GM18511 (cell line): ENCODE measurements around the gene KIAA0825.
"Not testable (repeated sequence)": the region's sequence is repeated elsewhere in the genome, so short reads cannot be mapped to it uniquely, and the experiment has no call there.

Experiments used
- ATAC-seq: cut with Tn5 transposase; IDR thresholded peaks from one replicate; pipeline ENCODE4 v1.9.1; 2021; ENCODE audit warnings: mild to moderate bottlenecking, moderate library complexity; ENCODE audit not compliant: unreplicated experiment

Gene KIAA0825

DNA sequence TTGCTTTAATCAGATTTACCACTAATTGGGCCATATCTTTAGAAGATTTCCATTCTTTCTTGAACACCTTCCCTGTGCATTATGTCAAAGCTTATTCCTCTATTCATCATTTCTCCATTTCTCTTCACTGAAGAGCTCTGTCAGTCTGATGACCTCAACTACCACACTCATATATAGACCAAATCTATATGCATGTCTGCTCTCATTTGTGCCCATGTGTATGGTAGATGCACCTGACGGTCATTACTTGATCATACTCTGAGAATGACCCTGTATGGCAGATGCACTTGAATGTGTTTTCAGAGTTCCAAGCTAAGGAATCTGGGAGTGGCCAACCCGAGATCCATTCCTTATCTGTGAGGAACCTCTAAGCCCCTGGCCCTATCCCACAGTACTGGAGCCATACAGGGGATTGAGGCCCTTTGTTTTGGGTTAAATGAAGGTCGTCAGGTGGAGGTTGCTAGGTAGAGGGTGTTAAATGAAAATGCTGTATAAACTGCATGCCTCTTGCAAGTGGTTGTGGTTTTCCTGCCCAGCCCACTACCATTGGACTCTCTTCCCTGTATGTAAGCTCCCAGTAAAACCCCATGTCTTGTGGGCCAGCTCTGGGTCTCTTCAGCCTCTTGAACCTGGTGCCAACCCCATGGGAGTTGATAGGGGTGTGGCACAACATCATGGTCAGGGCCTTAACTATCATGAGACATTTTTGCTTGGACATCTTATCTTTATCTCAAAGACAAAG lies 229.5 kb downstream of the KIAA0825 start:
- no peak for ATAC-seq

DNA sequence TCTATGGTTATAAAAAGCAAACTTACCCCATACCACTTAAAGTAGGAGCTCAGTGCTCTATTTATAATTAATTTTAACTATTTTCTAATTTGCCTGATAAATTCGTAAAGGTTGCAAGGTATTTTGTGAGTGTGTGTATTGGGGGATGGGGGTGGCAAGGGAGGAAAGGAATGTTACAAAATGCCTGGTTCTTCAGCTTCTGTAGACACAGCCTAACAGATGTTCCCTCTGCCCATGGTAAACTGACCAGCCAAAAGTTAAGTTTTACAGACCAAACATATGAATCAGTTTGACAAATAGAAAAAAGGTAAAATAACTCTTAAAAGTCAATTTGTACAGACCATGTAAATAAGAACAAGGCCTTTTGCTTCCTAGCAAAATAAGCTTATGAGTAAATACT lies 232.6 kb downstream of the KIAA0825 start:
- ATAC-seq = no peak

DNA sequence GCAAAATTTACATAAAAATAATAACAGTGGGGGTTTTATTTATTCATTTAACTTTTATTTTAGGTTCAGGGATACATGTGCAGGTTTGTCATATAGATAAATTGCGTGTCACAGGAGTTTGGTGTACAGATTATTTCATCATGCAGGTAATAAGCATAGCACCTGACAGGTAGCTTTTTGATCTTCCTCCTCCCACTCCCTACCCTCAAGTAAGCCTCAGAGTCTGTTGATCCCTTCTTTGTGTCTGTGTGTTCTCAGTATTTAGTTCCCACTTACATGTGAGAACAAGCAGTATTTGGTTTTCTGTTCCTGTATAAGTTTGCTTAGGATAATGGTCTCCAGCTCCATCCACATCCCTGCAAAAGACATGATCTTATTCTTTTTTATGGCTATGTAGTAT lies 240.3 kb downstream of the KIAA0825 start:
- no peak for ATAC-seq

DNA sequence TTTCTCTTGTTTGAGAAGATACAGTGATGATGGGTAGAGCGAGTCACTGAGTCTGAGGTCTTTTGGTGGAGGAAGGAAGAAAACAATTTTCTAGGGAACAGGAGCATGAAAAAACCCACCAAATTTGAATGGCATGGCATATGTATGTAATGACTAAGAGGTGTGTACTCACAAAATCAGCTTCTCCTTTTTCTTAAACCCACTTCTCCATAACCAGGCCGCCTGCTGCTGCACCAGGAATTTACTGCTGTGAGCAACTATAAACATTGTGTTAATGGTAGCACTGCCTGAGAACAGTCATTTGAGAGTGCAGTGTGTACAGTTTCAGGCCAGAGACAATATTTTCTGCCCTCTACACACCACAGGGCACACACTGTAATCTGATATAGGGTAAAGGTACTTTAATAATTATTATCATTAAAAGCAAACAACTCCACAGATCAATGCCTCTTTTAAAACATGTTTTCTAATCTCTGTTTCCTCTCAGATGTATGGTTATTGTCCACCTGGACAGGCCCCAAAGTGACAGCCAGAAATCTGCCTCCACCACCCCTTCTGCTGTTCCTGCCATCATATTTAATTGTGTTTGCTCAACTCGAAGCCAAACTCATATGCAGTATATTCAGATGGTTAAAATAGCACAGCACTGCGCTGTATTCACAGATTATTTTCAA lies 241.6 kb downstream of the KIAA0825 start:
- ATAC-seq = no peak

DNA sequence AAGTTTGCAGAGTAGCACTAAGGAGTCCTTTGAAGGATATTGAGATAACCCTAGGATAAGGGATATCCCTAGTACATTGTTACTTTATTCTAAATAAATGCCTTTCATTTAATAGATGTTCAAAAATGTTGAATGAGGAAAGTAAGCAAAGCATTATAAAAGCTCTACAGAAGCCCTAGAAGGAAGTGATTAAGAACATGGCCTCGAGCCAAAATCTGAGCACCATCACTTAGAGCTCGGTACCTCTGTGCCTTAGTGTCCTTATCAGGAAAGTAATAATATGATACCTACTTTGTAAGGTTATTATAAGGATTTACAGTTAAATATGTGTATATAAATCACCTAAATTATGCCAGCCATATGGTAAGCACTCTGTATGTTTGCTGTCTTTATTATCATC lies 242.6 kb downstream of the KIAA0825 start:
- ATAC-seq = no peak

DNA sequence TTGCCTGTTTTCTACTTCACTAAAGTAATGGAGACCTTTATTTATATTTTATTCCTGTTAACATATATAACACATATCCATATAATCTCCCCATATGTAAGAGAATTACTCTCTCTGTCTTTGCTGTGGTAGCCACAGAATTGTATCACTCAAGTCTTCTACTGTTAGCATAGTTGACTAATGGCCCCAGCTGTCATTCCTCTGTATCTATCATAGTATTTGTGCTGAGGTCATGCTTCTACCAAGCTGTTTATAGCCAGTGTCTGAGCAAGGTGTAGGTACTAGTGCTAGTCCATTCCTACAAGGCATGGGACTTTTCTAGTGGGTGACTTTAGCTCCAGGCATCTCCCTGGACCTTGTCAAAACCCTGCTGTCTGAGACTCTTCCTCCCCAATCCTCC lies 244.1 kb downstream of the KIAA0825 start:
- ATAC-seq = no peak

DNA sequence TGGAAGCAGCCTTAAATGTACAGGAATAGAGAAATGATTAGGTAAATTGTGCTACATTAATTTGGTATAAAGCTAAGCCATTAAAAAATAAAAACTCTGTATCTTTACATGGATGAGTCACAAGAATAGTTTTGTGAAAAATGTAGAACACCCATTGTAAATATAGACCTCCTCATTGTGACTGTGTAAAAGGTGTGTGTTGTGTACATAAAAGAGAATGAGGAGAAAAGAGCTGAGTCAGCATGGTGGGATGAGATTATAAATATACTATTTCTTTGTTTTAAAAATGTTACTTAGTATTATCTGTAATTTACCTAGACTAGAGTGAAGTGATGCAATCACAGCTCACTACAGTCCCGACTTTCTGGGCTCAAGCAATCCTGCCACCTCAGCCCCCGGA lies 250.5 kb downstream of the KIAA0825 start:
- ATAC-seq = no peak

DNA sequence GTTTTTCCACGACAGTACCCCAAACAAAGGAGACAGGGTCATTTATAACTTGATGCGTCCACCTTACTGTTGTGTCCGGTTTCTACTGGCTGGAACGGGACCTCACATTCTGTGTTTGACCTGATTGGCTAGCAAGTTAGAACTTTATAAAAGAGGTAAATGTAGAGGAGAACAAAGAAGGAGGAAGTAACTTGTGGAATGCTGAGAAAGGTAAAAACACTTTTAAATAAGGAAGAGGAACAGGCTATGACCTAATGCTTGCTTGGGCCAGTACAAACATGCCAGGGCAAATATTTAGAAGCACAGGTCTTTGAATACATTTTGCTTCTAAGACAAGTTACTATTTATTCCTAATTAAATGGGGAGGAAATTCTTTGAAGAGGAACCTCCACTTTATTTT lies 251.6 kb downstream of the KIAA0825 start:
- no peak for ATAC-seq

DNA sequence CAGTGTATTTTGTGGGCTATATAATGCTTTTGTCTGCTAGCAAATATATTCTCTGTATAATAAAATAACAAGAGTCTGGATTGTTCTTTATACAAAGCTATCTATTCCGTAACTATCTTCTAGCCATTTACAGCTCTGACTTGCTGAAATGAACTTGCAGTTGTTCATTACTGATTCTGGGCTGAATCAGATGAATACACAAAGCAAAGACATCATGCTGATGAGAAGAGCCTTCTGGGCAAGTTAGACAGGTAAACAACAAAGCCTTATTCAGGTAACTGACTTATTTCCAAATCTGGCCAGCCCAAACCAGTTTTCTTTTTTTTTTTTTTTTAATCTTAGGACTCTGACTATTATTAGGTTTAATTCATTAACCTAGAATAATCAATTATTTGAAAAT lies 255.5 kb downstream of the KIAA0825 start:
- no peak for ATAC-seq

DNA sequence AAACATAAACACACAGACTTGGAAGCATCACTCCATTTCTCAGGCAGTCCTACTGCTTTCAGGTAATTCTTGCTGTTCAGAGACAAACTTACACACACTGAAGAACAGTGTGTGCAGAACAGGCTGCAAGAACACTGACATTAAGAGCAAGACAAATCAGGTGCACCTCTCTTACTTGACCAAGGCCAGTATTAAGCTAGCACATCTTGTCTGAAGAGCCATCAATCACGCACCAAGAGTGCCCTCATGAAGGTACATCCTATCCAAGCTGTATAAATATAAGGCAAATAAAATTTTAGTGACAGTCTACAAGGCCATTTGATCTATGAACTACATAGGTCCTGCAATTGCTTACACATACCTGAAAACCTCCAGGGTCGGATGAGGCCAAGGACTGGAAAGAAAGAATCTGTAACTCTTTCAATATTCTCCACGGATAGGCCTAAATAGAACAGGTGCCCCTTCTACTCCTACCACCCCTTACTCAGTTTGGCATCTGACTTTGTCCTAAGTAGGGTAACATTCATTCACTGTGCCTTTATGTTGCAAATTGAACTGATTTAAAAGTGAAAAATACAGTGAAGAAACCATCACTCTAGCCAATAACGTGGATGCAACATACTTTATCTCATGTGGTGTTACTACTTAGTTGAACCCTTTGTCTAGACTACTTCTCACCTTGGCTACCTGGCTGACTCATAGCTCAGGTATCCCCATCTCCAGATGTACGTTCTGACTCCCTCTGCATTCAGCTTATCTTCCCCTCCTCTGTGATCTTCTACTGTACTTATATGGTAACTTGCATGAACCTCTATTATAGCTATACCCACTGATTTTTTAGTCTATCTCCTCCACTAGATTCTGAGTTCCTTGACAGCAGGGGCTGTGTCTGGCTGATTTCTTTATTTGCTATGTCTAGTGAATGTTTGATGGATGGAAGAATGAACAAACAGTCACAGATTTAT lies 256.3 kb downstream of the KIAA0825 start:
- no peak for ATAC-seq

DNA sequence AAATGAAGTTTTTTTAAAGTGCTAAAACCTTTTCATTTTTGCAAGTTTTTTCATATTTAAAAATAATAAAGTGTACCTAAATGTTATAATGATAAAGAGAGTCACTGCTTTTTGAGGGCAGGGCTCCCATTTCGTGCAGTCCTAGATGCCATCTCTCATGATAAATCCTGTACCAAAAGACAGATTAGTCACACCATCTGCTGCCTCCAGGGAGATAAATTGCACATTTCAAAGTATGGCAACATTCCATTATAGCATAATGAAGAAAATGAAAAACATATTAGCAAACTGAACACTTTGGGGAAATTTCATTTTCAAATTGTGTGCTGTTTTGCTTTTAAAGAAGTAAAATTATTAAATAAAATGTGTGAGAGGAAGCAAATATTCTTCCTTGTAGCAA lies 257.2 kb downstream of the KIAA0825 start:
- no peak for ATAC-seq

DNA sequence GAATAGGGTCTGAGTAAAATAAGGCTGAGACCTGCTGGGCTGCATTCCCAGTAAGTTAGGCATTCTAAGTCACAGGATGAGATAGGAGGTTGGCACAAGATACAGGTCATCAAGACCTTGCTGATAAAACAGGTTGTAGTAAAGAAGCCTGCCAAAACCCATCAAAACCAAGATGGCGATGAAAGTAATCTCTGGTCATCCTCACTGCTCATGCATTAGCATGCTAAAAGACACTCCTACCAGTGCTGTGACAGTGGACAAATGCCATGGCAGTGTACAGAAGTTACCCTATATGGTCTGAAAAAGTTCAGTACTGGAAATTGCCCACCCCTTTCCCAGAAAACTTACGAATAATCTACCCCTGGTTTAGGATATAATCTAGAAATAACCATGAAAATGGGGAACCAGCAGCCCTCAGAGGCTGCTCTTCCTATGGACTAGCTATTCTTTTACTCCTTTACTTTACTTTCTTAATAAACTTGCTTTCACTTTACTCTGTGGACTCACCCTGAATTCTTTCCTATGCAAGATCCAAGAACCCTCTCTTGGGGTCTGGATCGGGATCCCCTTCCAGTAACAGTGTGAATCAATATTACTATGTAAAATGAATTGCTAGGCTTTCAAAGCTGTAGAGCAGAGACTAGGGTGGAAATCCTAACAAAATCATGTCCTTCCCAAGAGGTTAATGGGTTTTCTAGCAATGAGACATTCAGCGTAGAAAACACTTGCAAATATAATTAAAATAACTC lies 257.8 kb downstream of the KIAA0825 start:
- no peak for ATAC-seq

DNA sequence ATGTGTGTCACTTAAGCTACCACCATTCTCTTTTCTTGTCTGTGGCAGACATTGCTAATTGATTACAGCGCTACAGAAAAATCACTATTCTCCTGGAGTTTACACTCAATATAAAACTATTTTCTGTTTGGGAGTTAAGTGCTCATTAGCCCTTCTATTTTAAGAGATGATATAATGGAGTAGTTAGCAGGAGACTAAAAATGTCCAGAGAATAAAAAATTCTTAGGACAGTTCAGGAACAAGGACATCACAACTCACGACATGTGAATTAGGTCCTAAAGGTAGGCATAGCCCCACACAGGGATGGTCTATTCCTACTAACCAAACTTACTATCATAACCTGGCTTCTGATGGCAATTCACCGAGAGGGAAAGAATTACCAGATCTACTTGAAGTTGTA lies 258.5 kb downstream of the KIAA0825 start:
- ATAC-seq = no peak

DNA sequence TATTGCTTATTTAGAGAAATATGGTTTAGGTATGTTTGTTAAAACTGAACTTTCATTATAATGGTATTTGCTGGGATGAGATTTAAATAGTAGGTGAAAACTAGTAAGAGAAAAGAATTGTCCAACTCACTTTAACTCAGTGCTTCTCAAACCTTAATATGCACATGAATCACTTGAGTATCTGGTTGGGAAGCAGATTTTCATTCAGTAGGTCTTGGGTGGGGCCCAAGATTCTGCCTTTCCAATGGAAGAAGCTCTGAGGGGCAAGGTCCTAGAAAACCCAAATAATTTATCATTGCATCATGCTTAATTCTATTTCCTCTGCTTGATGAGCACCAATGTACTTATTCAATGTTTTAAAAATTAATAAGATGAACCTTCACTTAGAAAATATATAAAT lies 262.6 kb downstream of the KIAA0825 start:
- ATAC-seq = no peak

DNA sequence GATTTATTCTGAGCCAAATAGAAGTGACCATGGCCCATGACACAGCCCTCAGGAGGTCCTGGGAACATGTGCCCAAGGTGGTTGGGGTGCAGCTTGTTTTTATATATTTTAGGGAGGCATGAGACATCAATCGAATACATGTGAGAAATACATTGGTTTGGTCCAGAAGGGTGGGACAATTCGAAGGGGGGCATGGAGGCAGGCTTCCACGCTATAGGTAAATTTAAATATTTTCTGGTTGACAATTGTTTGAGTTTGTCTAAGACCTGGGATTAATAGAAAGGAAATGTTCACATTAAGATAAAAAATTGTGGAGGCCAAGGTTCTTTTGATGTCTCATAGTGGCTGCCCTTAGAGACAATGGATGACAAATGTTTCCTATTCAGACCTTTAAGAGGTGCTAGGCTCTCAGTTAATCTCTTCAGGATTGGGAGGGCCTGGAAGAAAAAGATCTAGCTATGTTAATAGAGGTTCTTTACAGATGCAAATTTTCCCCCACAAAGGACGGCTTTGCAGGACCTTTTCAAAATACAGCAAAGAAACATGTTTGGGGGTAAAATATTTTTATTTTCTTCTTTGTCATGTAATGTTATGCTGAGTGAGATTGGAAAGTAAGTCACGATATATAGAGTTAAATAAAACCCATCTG lies 263.4 kb downstream of the KIAA0825 start:
- ATAC-seq = not testable (repeated sequence)

DNA sequence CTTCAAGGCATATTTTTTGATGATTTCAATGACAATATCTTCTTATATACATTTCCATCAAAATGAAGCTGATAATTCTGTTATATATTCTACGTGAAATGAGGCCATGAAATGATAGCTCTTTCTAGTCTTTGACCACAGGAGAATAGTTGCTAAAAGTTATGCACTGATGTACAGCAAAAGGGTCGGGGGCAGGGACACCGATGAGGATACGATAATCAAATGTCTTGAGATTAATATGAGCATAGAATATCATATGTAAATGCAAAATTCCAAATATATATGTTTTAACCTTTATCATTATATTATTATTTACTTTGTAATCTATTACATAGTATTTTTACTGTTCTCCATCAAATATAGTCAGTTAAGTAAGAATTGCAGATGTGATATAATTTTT lies 264.8 kb downstream of the KIAA0825 start:
- no peak for ATAC-seq

DNA sequence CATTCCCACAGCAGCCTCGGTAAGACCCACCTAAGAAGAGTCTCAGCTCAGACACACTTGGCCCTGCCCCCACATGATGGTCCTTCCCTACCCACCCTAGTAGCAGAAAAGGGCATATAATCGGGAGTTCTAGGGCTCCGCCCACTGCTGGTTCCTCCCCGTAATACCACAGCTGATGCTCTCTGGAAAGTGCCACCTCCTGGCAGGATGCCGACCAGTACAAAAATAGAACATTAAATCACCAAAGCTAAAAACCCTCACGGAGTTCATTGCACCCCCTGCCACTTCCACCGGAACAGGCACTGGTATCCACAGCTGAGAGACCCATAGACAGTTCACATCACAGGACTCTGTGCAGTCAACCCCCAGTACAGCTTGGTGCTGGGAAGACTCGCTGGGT lies 271.3 kb downstream of the KIAA0825 start:
- ATAC-seq = no peak

DNA sequence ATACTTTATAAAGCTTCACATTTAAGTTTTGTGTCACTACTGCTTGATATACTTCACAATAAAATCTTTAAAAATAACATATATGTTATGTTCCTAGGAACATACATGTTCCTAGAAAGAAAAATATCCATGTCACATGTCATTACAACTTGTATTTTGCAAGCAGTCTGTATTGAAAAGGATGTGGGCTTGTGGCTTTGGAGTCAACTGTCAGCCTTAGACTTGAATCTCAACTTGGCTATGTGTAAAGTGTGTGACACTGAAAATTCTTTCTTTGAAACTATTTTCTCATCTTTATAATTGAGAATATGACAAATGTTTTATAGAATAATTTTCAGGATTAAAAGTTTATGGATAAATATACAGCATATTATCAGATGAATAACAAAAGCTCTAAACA lies 273.1 kb downstream of the KIAA0825 start:
- no peak for ATAC-seq

DNA sequence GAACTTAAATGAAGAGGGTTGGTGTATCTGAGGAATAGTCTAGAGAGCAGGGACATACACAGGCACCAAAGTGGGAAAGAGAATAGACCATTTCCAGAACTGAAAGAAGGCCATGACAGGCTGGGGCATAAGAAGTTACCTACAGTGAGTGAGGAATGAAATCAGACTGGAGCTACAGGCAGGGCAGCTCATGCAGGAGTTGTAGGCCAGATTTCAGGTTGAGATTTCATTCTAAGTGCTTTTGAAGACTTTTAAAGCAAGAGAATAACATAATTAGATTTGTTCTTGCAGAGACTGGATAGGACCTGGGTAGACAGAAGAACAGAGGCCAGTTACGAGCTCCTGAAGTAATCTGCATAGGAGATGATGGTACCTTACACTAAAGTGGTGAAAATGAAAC lies 280.8 kb downstream of the KIAA0825 start:
- ATAC-seq = no peak

DNA sequence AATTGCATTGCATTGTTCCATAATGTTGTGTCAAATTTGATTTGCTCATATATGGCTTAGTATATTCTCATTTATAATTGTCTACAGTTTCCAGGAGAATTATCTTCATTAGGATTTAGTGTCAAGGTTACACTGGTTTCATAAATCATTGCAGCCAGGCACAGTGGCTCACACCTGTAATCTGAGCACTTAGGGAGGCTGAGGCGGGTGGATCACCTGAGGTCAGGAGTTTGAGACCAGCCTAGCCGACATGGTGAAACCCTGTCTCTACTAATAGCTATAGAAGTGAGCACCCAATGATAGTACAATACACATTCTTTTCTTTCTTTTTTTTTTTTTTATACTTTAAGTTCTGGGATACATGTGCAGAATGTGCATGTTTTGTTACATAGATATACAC lies 282.5 kb downstream of the KIAA0825 start:
- no peak for ATAC-seq
